Activated CD4-positive, alpha-beta T cell treated with anti-CD3 and anti-CD28 coated beads, Interleukin-2, amount 50 U/mL, for 1 hour (primary cell): ENCODE data around the gene PLCG2.
"Not testable (repeated sequence)": the region's sequence is repeated elsewhere in the genome, so short reads cannot be mapped to it uniquely, and the experiment has no call there.

ENCODE experiments used
- DNase-seq: peaks from one replicate; pipeline ENCODE4 v3.0.0-alpha.2; 2020

The PLCG2 gene

DNA sequence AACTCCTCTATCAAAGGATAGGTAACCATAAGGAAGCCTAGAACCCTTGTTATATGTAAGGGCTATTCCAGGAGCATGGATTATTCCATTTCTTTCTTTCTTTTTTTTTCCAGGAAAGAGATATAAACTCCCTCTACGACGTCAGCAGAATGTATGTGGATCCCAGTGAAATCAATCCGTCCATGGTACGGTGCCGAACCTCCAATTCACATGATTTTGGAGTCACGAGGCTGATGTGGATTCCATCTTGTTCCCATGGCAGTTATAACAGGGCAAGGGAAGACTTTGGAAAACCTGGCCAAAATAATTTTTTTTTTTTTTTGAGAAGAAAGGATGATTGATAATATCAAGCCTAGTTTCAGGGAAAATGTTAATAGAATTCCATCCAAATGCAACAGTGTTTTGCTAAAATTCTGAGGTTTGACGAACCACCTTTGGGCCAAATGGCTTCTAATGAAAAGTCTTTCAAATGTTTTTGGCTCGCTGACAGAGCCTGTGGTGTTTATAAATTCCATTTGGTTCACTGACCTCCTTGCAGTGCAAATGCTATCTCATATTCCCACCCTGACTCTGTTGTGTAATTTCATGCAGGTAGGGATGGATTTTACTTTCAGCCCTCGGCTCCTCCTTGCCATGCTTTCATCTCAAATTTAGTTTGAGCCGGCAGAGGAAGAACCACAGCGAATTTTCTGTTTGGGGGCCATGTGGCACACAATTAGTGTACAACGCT lies 142.2 kb downstream of the PLCG2 start:
- DNase-seq = no peak

- DNase-seq = no peak
Measured at GRCh38 chr16:81921843-81922584, 142.9 kb downstream of the PLCG2 start.

- no peak for DNase-seq
Measured at GRCh38 chr16:81923296-81923695, 144.2 kb downstream of the PLCG2 start.

GRCh38 chr16:81925016-81925415 lies 145.9 kb downstream of the PLCG2 start:
- DNase-seq = no peak

DNA sequence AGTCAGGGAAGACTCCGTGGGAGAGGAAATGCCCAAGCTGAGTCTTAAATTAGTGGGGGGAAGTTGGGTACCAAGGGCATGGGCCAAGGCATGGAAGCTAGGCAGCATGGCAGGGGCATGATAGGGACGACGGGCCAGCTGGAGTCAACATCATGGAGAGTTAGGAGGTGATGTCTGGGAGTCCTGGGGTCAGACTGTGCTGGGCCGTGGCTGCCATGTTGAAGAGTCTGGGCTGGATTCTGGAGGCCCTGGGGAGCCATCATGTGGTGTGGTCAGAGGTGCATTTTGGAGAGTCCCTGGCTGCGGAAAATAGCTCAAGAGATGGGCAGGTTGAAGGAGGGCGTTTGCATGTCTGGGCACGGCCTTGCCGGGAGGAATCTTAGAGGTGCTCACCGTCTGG lies 146.9 kb downstream of the PLCG2 start:
- DNase-seq = no peak

DNA sequence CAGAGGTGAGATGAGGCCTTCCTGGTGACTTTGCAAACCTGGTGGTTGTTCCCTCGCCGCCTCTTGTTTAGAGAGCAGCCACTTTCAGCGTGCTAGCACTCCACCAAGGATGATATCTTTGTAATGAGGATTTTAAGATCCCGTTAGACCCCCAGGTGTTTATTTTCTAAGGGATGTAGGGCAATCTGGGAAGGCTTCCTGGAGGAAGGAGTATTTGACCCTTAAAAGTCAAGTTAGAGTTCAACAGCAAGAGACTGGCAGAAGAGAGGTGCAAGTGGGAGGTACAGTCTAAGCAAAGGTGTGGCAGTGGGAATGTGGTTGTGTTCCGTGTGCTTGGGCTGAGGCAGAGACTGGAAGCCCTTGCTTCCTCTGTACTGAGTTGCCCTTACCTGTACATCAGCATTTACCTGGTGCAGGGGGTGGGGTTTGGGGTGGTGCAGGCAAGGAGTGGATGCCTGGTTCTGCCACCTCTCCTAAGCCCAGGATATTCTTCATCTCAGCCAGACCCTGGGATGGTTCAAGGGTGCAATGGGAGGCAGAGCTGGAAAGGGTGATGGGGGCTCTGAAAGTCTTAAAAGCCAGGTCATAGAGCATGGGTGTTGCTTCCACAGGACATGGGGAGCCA lies 148.6 kb downstream of the PLCG2 start:
- no peak for DNase-seq

- no peak for DNase-seq
Measured at GRCh38 chr16:81928271-81928918, 149.3 kb downstream of the PLCG2 start.

DNA sequence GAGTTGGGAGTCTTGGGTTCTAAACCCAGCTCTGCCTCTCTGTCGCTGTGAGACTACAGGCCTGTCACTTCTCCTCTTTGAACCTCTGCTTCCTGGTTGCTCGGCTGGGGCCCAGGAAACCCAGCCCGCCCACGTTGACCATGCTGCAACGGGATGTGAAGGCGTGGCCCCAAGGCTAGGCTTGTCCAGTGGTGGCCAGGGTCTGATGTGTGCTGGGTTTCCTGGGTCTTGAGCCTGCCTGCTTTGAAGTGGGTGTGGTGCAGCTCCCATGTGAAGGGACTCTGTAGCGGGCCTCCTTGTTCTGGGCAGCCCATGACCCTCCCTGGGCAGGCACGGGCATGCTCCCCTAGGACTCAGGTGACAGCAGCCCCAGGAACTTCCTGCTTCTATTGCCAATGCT lies 149.9 kb downstream of the PLCG2 start:
- peak; percentile 2 for DNase-seq

- no peak for DNase-seq
Measured at GRCh38 chr16:81929841-81930240, 150.8 kb downstream of the PLCG2 start.

DNA sequence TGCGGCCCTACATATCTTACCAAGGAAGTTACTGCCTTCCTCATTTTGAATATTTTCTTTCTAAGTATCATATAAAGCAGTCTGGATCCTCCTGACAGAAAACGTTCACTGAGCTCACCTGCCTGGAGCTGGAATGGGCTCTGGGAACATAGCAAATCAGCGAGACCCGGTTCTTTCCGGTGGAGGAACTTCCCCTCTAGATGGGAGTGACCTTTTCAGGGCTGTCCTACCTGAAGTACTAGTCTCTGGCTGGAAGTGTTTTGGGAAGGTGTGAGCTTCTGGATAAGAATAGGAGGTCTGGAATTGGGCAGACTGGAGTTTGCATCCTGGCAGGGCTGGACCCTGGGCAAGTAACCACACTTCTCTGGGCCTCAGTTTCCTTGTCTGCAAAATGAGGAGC lies 152.8 kb downstream of the PLCG2 start:
- no peak for DNase-seq

DNA sequence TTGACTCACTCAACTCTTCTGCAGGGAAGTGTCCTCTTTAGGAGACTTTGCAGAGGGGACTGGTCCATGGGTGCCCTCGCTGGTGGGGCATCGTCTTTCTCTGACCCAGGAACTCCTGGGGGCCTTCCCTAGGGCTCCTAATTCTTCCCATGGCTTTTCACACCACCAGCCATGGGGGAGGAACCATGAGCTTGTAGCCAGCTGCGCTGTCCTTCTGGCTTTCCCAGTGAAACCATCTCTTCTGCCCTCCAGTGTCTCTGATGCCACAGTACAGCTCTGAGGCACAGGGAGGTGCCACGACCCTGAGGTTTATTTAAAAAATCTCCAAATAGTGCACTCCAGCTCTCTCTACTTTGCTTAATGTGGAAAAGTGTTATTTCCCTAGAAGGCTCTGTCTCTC lies 153.6 kb downstream of the PLCG2 start:
- no peak for DNase-seq

- DNase-seq = no peak
Measured at GRCh38 chr16:81933361-81933760, 154.3 kb downstream of the PLCG2 start.

- DNase-seq = not testable (repeated sequence)
Measured at GRCh38 chr16:81934711-81935110, 155.6 kb downstream of the PLCG2 start.

- no peak for DNase-seq
Measured at GRCh38 chr16:81936209-81937000, 157.3 kb downstream of the PLCG2 start.

DNA sequence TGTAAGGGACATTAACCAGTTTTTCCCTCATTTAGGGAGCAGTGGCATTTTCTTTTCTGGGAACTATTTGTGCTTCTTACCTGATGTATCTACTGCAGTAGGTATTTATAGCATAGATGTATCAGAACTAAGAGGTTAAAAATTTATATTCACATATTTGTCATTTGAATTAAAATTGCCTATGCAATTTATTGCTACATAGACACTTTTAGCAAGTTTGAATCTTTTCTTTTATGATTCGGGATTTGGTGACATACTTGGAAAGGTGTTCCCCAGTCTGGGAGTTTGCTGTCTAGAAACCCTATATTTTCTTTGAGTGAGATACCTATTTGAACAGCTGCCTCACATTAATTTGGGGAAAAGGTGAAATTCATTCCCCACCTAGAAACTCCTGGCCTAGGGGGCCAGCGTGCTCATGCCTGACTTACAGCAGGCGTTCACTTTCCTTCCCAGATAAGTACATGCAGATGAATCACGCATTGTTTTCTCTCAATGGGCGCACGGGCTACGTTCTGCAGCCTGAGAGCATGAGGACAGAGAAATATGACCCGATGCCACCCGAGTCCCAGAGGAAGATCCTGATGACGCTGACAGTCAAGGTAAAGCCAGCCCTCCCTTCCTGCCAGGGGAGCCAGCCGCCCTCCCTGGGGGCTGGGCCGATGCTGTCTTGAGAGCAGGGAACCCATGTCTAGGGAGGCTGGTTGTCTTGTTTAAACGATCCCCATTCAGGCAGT lies 158.4 kb downstream of the PLCG2 start:
- DNase-seq = no peak

DNA sequence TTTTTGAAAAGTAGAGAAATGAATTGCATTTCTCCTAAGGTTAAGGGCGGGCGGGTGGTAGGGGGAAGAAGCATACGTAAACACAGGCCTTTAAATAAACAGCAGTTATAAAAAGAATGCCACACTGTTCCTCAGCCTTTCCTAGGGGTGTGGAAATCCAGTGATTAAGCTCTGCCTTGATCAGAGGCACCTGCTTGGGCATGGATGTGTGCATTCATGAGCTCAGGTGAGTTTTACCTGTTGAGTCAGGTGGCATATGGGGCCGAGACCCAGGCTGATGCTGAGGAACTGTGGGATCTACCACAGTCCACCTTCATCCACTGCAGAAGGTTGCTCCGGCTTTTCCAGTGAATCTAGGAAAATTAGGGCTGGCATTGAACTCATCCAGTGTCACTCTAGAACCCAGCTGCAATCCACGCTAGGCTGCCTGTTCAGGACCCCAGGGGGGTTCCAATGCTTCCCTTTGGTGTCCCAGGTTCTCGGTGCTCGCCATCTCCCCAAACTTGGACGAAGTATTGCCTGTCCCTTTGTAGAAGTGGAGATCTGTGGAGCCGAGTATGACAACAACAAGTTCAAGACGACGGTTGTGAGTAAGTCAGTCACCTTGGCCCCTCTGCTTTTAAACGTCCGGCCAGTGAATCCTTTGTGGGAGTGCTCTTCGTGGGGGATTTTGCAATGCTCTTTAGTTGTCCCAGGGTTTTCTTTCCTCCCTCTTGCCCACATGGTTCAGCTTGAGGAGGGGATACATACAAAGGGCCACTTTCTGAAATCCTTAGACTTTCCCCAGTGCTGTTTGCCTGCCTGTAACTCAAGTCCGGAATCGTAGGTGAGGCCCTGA lies 159.5 kb downstream of the PLCG2 start:
- no peak for DNase-seq

DNA sequence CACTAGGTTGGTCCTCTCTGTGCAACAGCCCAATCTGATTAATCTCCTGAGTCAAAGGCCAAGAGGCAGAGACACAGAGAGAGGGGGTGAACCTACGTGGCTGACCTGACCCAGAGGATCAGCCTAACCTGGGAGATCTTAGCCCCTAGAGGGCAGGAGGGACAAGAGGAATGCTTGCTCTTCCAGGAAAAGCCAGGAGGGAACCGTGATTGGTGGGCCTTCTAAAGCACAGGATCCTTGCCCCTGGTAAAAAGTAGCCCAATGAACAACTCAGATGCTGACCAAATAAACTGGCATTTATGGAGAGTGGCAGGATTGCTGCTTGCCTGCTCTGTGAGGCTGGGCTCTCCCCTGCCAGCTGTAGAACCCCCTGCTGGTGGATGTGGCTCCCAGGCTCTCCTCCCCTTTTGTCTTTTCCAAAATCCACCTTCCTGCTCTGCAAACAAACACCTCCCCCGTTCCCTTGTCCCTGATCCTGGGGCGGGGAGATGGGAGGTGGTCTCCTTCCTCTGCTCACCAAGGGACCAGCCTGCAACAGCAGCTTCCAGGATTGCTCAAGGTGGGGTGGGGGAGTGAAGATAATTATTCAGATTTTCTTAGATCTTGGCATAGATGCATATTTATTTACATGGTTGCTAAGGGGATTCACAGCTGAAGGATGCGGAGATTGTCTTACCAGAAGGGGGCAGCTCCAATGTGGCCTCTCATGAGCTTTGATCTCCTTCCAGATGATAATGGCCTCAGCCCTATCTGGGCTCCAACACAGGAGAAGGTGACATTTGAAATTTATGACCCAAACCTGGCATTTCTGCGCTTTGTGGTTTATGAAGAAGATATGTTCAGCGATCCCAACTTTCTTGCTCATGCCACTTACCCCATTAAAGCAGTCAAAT lies 160.3 kb downstream of the PLCG2 start:
- DNase-seq = no peak

GRCh38 chr16:81940781-81941560 lies 161.9 kb downstream of the PLCG2 start:
- DNase-seq = no peak

GRCh38 chr16:81942007-81942601 lies 163.0 kb downstream of the PLCG2 start:
- DNase-seq = no peak
